ENCODE data around the gene ERVFRD-1. TPM values are rescaled to one million over a fixed set of nuclear protein-coding genes. Genes with fewer than 3 reads are reported as not detected.

The ERVFRD-1 gene
- total and polyA plus RNA-seq, 2 of the 13 experiments (the other 11 are each of a cell fraction or from before 2014, with no cell fraction given), result not detected

DNA sequence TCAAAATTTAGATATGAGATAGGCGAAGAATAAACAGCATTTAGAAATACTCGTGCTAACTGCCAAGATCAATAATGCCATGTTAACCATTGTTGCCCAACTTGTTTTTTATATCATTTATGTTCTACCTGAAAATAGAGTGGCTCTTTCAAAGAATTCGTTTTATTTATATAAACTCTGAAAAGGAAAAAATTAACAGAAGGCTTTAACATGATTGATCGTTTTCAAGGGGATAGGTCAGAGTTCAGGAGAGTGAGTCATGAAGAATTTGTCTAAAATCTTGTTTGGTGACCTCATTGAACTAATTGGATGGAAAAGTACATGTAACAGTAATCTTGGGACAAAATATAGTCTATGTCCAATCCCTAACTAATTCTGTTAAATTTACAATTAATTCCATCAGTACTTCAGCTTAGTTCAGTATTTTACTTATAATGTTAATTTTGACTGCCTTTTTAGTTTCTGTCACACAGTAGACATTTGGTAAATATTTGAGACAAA lies 56.3 kb downstream of the ERVFRD-1 start (continued):
- TF ChIP-seq, protein P1, sequence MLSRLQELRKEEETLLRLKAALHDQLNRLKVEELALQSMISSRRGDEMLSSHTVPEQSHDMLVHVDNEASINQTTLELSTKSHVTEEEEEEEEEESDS (CRISPR knock-in tag; IDR thresholded peaks at IDR 0.05; ENCODE audit: borderline replicate concordance), result no peak
- TF ChIP-seq, protein P2, sequence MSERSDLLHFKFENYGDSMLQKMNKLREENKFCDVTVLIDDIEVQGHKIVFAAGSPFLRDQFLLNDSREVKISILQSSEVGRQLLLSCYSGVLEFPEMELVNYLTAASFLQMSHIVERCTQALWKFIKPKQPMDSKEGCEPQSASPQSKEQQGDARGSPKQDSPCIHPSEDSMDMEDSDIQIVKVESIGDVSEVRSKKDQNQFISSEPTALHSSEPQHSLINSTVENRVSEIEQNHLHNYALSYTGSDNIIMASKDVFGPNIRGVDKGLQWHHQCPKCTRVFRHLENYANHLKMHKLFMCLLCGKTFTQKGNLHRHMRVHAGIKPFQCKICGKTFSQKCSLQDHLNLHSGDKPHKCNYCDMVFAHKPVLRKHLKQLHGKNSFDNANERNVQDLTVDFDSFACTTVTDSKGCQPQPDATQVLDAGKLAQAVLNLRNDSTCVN (CRISPR knock-in tag; IDR thresholded peaks at IDR 0.05; ENCODE audit: borderline replicate concordance), result no peak
- no peak for TF ChIP-seq XBP1 (CRISPR knock-in tag; IDR thresholded peaks at IDR 0.05)
- TF ChIP-seq RBM22 (optimal IDR thresholded peaks at IDR 0.05; ENCODE audit: low read length), result no peak
- no peak for TF ChIP-seq CBX2 (IDR thresholded peaks at IDR 0.05; ENCODE audit: low read depth, low read length)
- no peak for TF ChIP-seq CBX2 (CRISPR knock-in tag; IDR thresholded peaks at IDR 0.05; ENCODE audit: low read depth)
- no peak for TF ChIP-seq ATAD3A (CRISPR knock-in tag; IDR thresholded peaks at IDR 0.05)
- TF ChIP-seq ZBTB33 (CRISPR knock-in tag; IDR thresholded peaks at IDR 0.05), result no peak
- peak; percentile 53; the same call in 1 of the 2 replicates for TF ChIP-seq HNF4G (IDR thresholded peaks at IDR 0.05; ENCODE audit: borderline replicate concordance, low read depth, low read length)
- no peak for TF ChIP-seq HNF4G (CRISPR knock-in tag; IDR thresholded peaks at IDR 0.05; ENCODE audit: borderline replicate concordance, low read depth)
- TF ChIP-seq UBTF (CRISPR knock-in tag; IDR thresholded peaks at IDR 0.05), result no peak
- TF ChIP-seq ZIK1 (CRISPR knock-in tag; IDR thresholded peaks at IDR 0.05; ENCODE audit: borderline replicate concordance, low read depth), result no peak
- no peak for TF ChIP-seq AHR (CRISPR knock-in tag; IDR thresholded peaks at IDR 0.05)
- no peak for TF ChIP-seq ZNF280D (CRISPR knock-in tag; IDR thresholded peaks at IDR 0.05)
- no peak for TF ChIP-seq ETS1 (CRISPR knock-in tag; IDR thresholded peaks at IDR 0.05)
- TF ChIP-seq MEIS2 (CRISPR knock-in tag; IDR thresholded peaks at IDR 0.05), result peak; percentile 78; the same call in 1 of the 2 replicates
- no peak for TF ChIP-seq U2AF1 (optimal IDR thresholded peaks at IDR 0.05; ENCODE audit: low read depth, low read length)
- TF ChIP-seq ZNF598 (CRISPR knock-in tag; IDR thresholded peaks at IDR 0.05; ENCODE audit: borderline replicate concordance), result no peak
- TF ChIP-seq LCORL (IDR thresholded peaks at IDR 0.05), result peak; percentile 77; the same call in 1 of the 2 replicates
- peak; percentile 70 for TF ChIP-seq LCORL (CRISPR knock-in tag; IDR thresholded peaks at IDR 0.05)
- TF ChIP-seq ZBTB8A (CRISPR knock-in tag; IDR thresholded peaks at IDR 0.05; ENCODE audit: borderline replicate concordance, low read depth), result no peak

Data from HepG2 (cell line).